OCI-LY7 (cell line): Measurements from ENCODE around the gene HCRTR1. TPM values are rescaled to one million over a fixed set of nuclear protein-coding genes. Genes with fewer than 3 reads are reported as not detected.

Source experiments
- BruUV-seq: library from RNA; stranded (reverse); fragments of 400-500 nt; replicated peaks from 2 replicates; lab custom pipeline; 2021; lab: Mats Ljungman, UMichigan
- CTCF ChIA-PET: fragments of 300-600 bp; sonication (Branson Sonifier 250); formaldehyde crosslinking; loops from one replicate; lab custom pipeline; 2022; ENCODE audit warnings: antibody characterized with exemption; ENCODE audit not compliant: unreplicated experiment; lab: Charles Lee
- POLR2A ChIA-PET: fragments of 300-600 bp; sonication (Branson Sonifier 250); formaldehyde crosslinking; loops from one replicate; lab custom pipeline; 2022; ENCODE audit warnings: antibody characterized with exemption; lab: Charles Lee
- DNase-seq: peaks from one replicate; pipeline ENCODE4 v3.0.0-alpha.2; 2015; ENCODE audit warnings: low spot score
- H2AFZ ChIP-seq: fragments of 200-600 bp; sonication (generic), shearing (Covaris generic); 2 replicates; pipeline ENCODE4 v1.6.1; 2014; ENCODE audit warnings: mild to moderate bottlenecking, antibody characterized with exemption, low read length, moderate library complexity
- H3K27ac ChIP-seq: fragments of 200-600 bp; sonication (generic); 2 replicates; pipeline ENCODE4 v1.5.1; 2014; ENCODE audit warnings: mixed run types, low read depth, mild to moderate bottlenecking, moderate library complexity, low read length, inconsistent platforms; ENCODE audit not compliant: poor library complexity, severe bottlenecking
- H3K36me3 ChIP-seq: fragments of 200-600 bp; sonication (generic); 2 replicates; pipeline ENCODE4 v1.6.1; 2014; ENCODE audit warnings: mild to moderate bottlenecking, antibody characterized with exemption, low read length, moderate library complexity, mixed read lengths; ENCODE audit not compliant: insufficient read depth
- H3K4me1 ChIP-seq: fragments of 200-600 bp; sonication (generic); 2 replicates; pipeline ENCODE4 v1.5.1; 2014; ENCODE audit warnings: mild to moderate bottlenecking, low read length; ENCODE audit not compliant: insufficient read depth, poor library complexity, severe bottlenecking
- H3K4me2 ChIP-seq: fragments of 200-600 bp; sonication (generic); 2 replicates; pipeline ENCODE4 v1.6.1; 2014; ENCODE audit warnings: mild to moderate bottlenecking, low read length
- H3K4me3 ChIP-seq: fragments of 200-600 bp; sonication (generic); 2 replicates; pipeline ENCODE4 v1.5.1; 2014; ENCODE audit warnings: mild to moderate bottlenecking, low read depth, low read length; ENCODE audit not compliant: poor library complexity, severe bottlenecking
- H3K79me2 ChIP-seq: fragments of 200-600 bp; sonication (generic); 2 replicates; pipeline ENCODE4 v1.6.1; 2016; ENCODE audit warnings: low read depth, mild to moderate bottlenecking, low read length, moderate library complexity, mixed read lengths; ENCODE audit not compliant: insufficient read depth
- H3K9me2 ChIP-seq: fragments of 200-600 bp; sonication (generic); 2 replicates; pipeline ENCODE4 v1.6.1; 2016; ENCODE audit warnings: mild to moderate bottlenecking, low read length, mixed read lengths; ENCODE audit not compliant: insufficient read depth
- H3K9me3 ChIP-seq: fragments of 200-600 bp; sonication (generic); 2 replicates; pipeline ENCODE4 v1.6.1; 2014; ENCODE audit warnings: mild to moderate bottlenecking, mixed run types, low read length, mixed read lengths
- H4K20me1 ChIP-seq: fragments of 200-600 bp; sonication (generic); 2 replicates; pipeline ENCODE4 v1.6.1; 2014; ENCODE audit warnings: mild to moderate bottlenecking, antibody characterized with exemption, low read length, moderate library complexity, mixed read lengths; ENCODE audit not compliant: insufficient read depth
- CTCF ChIP-seq: fragments of 200-600 bp; sonication (generic); conservative IDR thresholded peaks from 2 replicates; pipeline ENCODE4 v1.5.1; 2014; ENCODE audit warnings: mild to moderate bottlenecking, antibody characterized with exemption, low read length, moderate library complexity, mixed read lengths
- EZH2phosphoT487 ChIP-seq: fragments of 200-600 bp; sonication (generic); IDR thresholded peaks from 2 replicates; pipeline ENCODE4 v1.6.1; 2018; ENCODE audit warnings: low read depth, borderline replicate concordance, mild to moderate bottlenecking, mixed run types, antibody characterized with exemption, low read length, moderate library complexity, mixed read lengths
- intact Hi-C: fragments of 100-400 bp; cut with micrococcal nuclease; formaldehyde crosslinking; loops from one replicate; pipeline ENCODE4 v1.10.0; 2022; ENCODE audit not compliant: unreplicated experiment
- total RNA-seq, 2 experiments: library from RNA; depleted of rRNA in 1 of 2; stranded (reverse); fragments of >200 nt in 1 of 2; shearing (Covaris generic) in 1 of 2; gene quantifications; 2 replicates each; pipeline ENCODE4 v1.2.3, GENCODE V29; 2014 to 2022

The HCRTR1 gene
- total RNA-seq, 2 experiments from 2014 or later = not detected

GRCh38 chr1:31632649-31633048 lies 15.2 kb downstream of the HCRTR1 start:
- no peak overlapping the region for H3K4me3 ChIP-seq
- POLR2A ChIA-PET = no interaction called here
- no peak overlapping the region for H2AFZ ChIP-seq
- no peaks in the 10 kb centered on the region for H3K79me2 ChIP-seq
- no peak overlapping the region for H3K4me2 ChIP-seq
- CTCF ChIA-PET = interaction anchor here (0.6 kb wide), 1 partner anchor 346 kb away, joined by 5 read pairs; no protein-coding TSS in a partner anchor
- no peaks in the 10 kb centered on the region for H3K9me2 ChIP-seq
- DNase-seq = no peak
- H3K36me3 ChIP-seq = peaks cover 69% of the 10 kb centered on the region
- TF ChIP-seq EZH2phosphoT487 = no peak
- TF ChIP-seq CTCF = no peak
- H3K4me1 ChIP-seq = no peaks in the 10 kb centered on the region
- no peaks in the 10 kb centered on the region for H3K9me3 ChIP-seq
- intact Hi-C loops = no loop called here
- no peaks in the 10 kb centered on the region for H4K20me1 ChIP-seq
- no TSS peak for BruUV-seq
- H3K27ac ChIP-seq = no peak overlapping the region

GRCh38 chr1:31633117-31633516 lies 15.6 kb downstream of the HCRTR1 start:
- H2AFZ ChIP-seq = no peak overlapping the region
- TF ChIP-seq EZH2phosphoT487 = no peak
- TF ChIP-seq CTCF = peak; percentile 77
- no peak overlapping the region for H3K4me3 ChIP-seq
- CTCF ChIA-PET = no interaction called here
- H3K4me1 ChIP-seq = no peaks in the 10 kb centered on the region
- DNase-seq = peak; percentile 35
- intact Hi-C loops = no loop called here
- H4K20me1 ChIP-seq = no peaks in the 10 kb centered on the region
- no peaks in the 10 kb centered on the region for H3K79me2 ChIP-seq
- no peaks in the 10 kb centered on the region for H3K9me3 ChIP-seq
- H3K4me2 ChIP-seq = no peak overlapping the region
- H3K27ac ChIP-seq = no peak overlapping the region
- no peaks in the 10 kb centered on the region for H3K9me2 ChIP-seq
- POLR2A ChIA-PET = interaction anchor here (0.7 kb wide), 1 partner anchor 19 kb away, joined by 3 read pairs; no protein-coding TSS in a partner anchor
- no TSS peak for BruUV-seq
- H3K36me3 ChIP-seq = peaks cover 66% of the 10 kb centered on the region

- H3K4me2 ChIP-seq = no peak overlapping the region
- H3K27ac ChIP-seq = no peak overlapping the region
- intact Hi-C loops = no loop called here
- peaks cover 8% of the 10 kb centered on the region; the same call in 1 of the 2 replicates for H3K79me2 ChIP-seq
- CTCF ChIA-PET = interaction anchor here (0.9 kb wide), 1 partner anchor 26 kb away, joined by 3 read pairs; no protein-coding TSS in a partner anchor
- POLR2A ChIA-PET = interaction anchor here (0.6 to 1.5 kb wide), 3 partner anchors 35 to 1401 kb away, joined by 3 to 5 read pairs (median 3); no protein-coding TSS in a partner anchor
- H3K9me3 ChIP-seq = no peaks in the 10 kb centered on the region
- H2AFZ ChIP-seq = no peak overlapping the region
- H3K4me1 ChIP-seq = peaks cover under 1% of the 10 kb centered on the region
- peaks cover 7% of the 10 kb centered on the region; the same call in 1 of the 2 replicates for H4K20me1 ChIP-seq
- TF ChIP-seq CTCF (no peak), EZH2phosphoT487 (no peak)
- no TSS peak for BruUV-seq
- H3K36me3 ChIP-seq = peaks cover 20% of the 10 kb centered on the region; the same call in 1 of the 2 replicates
- no peaks in the 10 kb centered on the region for H3K9me2 ChIP-seq
- no peak overlapping the region for H3K4me3 ChIP-seq
- no peak for DNase-seq
Measured at GRCh38 chr1:31637915-31638673, 20.6 kb downstream of the HCRTR1 start.
